ELF-1 (cell line): ENCODE results near the gene OLAH.

Source experiments
- DNase-seq: peaks from one replicate; pipeline ENCODE4 v3.0.0-alpha.2; 2016; ENCODE audit warnings: low read depth, low spot score

The OLAH gene

GRCh38 chr10:15069230-15069629, 25.5 kb downstream of the OLAH start:
- DNase-seq: no peak

DNA sequence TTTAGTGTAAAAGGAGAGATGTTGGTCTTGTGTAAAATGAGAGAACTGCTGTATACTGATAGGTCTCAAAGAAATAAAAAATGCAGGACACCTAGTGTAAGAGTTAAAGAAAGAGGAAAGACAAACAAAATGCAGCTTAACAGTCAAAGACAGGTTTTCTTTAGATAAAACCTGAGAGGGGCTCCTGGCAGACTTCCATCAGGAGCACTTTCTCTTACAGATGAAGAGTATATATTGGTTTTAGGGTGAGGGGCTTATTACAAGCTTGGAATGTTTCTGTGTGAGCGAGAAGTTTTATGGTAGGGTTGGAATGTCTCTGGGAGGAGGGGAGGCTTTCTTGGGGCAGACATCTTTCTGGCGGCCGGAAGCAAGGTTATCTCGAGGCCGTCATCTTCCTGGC, 28.6 kb downstream of the OLAH start:
- DNase-seq: peak; percentile 11

DNA sequence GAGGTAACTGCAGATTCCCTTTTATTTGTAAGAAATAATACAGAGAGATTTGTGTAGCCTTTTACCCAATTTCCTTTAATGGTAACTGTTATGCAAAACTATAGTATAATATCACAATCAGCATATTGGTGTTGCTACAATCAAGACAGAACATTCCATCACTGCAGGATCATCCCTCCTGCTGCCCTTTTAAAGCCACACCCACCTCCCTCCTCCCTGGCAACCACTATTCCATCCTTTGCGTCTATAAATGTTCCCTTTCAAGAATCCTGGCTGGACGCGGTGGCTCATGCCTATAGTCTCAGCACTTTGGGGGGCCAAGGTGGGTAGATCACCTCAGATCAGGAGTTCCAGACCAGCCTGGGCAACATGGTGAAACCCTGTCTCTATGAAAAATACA, 31.7 kb downstream of the OLAH start:
- DNase-seq: no peak

DNA sequence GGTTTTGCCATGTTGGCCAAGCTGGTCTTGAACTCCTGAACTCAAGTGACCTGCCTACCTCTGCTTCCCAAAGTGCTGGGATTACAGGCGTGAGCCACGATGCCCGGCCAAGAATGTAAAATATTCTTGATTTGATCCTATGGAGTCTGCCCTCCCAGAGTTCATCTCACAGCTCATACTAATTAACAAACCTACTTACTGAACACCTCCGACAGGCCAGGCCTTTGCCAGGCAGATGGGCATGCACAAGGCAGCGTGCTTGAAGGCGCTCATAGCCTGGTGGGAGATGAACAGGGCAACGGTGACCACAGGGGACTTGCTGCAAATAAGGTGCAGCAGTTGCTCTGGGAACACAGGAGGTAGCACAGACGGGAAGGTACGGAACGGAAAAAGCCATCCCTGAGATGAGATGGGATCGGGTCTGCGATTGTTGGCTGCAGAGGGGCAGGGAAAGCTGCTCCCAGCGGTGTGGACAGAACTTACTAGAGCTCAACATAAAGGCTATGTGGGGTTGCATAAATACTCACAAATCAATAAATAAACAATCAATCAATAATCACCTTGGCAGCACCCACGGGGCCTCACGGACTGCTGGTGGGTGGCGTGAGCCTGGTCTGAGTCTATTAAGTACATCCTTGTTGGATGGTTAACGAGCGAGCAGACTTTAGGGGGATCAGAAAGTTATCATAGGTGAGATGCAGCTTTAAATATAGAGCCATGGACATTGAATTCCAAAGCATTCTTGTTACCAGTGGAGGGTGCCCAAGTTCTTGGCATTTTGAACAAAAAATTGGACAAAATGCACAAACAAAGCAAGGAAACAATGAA, 40.1 kb downstream of the OLAH start:
- DNase-seq: no peak

DNA sequence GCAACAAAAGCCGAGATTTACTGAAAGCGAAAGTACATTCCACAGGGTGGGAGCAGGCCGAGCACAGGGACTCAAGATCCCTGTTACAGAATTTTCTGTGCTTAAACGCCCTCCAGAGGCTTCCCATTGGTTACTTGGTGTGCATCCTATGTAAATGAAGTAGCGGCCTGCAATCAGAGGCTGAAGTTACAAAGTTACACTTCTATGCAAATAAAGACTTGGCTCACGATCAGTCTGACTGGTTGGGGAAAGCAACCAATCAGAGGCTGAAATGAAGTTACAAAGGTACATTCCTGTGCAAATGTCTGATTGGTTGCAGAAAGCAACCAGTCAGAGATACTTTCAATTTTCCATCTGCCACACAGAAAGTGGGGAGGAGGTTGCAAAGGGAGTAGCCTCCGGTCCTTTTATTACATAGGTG, 40.8 kb downstream of the OLAH start:
- DNase-seq: peak; percentile 61

DNA sequence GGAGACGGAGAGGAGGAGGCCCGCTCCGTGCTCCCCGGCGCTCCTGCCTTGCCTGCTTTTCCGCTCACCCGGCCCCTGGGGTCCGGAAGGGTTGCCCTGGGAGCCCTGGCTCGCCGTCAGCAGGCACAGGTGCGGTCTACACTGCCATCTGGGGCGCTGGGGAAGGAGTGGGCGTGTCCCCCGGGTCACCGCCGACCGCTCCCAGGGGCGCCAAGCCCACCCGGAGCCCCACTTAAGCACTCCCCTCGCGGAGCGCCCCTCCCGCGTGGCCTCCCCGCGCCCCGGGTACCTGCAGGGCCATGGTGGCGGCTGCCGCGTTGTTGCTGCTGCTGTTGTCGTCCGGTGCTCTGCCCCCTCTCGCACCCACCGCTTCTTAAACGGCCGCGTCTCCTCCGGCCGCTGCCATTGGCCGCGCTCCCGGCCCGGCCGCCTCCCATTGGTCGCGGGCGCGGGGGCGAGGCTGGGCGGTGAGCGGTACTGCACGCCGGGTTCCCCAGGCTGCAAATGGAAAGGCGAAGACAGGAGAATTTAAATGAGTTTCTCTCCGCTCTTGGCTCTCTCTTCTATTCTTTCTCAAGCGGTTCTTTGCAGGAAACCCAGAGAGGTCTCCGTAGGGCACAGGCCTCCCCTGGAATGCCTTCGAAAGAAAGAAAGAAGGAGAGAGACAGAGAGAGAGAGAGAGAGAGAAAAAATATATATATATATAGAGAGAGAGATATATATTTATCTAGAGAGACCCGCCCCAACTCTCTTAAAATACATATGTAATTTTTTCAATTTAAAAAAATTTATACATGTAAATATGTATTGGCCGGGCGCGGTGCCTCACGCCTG, 44.9 kb downstream of the OLAH start, which contains the start of gene ACBD7:
Gene ACBD7, minus strand, starts transcription at position 349 of the 834 bp plus-strand sequence. Its CDS starts 48 bp downstream, at position 301.
- DNase-seq: peak; percentile 93

GRCh38 chr10:15091418-15091817, 47.7 kb downstream of the OLAH start:
- no peak for DNase-seq

DNA sequence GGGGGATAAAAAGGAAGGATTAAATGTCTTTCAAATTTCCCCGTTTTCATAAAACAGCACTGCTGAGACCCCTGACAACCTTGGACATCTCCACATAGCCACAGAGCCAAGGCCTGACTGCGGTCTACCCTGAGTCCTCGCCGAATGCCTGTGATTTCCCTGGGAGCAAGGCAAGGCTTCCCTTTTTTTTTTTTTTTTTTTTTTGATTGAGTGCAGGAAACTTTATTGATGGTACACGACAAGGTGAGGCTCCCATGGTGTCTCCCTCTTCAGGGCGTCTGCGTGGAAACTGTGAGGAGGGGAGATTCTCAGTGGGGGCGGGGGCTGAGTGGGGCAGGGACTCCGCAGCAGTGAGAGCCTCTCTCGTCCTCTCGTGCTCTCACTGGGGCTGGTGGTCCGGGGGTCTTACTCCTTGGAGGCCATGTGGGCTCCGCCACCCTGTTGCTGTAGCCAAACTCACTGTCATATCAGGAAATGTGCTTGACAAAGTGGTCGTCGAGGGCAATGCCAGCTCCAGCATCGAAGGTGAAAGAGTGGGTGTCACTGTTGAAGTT, 49.2 kb downstream of the OLAH start:
- DNase-seq: no peak

DNA sequence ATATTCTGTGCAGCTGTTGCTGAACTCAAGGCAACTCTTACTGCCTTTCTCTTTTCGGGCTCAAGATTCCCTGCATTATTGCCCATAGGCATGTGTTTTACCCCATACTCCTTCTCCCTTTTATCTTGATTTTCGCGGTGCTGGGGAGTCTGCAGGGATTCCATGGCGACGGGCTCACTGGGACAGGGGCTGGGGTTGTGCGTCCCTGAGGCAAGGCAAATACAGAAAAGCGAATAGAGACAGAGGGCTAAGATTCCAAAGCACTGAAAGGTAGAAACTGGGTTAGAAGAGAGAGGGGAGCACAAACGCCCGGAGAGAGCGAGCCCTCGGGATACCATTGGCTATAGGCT, 52.9 kb downstream of the OLAH start:
- DNase-seq: no peak

GRCh38 chr10:15097011-15097812, 53.5 kb downstream of the OLAH start, which contains the start of gene RPP38:
RPP38 (plus strand) TSS chr10:15097355; CDS start chr10:15103315, 5,960 bp downstream.
- DNase-seq: peak; percentile 97

GRCh38 chr10:15099886-15100285, 56.1 kb downstream of the OLAH start:
- no peak for DNase-seq

GRCh38 chr10:15103513-15103912, 59.8 kb downstream of the OLAH start:
- DNase-seq: no peak

- peak; percentile 83 for DNase-seq
Measured at GRCh38 chr10:15106352-15107013, 62.7 kb downstream of the OLAH start.

GRCh38 chr10:15112657-15113056, 68.9 kb downstream of the OLAH start:
- peak; percentile 24 for DNase-seq

DNA sequence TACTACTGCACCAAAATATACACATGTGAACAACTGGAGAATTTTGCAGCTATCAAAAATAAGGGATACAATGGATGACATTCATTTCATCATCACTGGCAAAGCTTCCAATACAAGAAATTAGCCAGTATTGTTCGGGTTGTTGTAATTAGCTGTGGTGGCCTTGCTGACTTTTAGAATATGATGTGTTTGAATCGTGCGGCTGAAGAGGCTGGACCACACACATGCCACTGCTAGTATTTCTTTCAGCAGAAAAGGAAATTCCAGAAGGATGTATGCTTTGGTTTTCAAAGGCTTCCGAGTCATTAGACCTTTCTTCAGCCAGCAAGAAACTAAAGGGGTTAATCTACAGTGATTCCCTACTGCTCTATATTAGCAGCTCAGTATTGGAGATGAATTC, 70.0 kb downstream of the OLAH start:
- DNase-seq: no peak

- no peak for DNase-seq
Measured at GRCh38 chr10:15116225-15116624, 72.5 kb downstream of the OLAH start.

DNA sequence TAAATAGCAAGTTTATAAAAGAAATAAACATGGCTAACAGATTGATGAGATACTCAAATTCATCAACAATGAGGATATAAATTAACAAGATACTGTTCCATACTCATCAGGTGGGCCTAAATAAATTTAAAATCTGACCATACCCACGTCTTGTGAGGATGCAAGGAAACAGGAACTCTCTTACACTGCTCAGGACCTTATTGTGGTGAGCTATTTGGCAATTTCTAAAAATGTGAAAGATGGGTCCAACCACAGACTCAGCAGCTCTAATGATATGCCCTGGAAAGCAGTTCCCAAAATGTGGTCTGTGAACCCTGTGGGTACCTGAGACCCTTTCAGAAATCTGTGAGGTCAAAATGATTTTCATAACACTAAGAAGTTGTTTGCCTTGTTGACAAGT, 74.9 kb downstream of the OLAH start:
- no peak for DNase-seq

DNA sequence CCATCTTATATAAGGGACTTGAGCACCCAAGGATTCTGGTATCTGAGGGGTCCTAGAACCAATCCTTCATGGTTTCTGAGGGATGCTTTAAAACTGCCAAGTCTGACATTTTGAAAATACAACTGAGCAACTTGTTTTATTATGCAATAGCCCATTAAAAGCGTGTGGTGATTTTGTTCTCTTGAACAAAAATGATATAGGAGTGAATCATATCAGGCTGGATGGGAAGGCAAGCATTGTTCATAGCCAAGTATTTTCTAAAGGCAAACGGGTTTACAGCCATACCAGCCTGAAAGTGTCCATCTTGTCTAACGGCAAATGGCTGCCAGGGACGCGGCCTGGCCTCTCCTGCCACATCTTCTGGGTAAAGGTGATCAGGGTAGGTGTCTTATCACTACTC, 76.8 kb downstream of the OLAH start:
- no peak for DNase-seq

- DNase-seq: no peak
Measured at GRCh38 chr10:15121707-15122106, 78.0 kb downstream of the OLAH start.

DNA sequence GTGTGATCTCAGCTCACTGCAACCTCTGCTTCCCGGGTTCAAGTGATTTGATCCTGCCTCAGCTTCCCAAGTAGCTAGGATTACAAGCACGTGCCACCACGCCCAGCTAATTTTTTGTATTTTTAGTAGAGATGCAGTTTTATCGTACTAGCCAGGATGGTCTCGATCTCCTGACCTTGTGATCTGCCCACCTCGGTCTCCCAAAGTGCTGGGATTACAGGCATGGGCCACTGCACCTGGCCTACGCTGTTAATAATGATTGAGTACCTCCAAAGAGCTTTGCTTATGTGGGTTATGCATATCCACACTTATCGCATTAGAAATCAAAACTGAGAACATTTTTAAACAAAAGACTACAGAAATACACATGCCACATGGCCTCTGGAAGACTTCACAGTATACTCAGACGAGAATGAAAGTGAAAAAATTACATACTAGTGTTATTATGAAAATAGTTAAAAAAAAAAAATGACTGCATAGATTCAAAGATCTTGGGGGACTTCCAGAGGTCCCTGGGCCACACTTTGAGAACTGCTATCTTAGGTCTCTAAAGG, 78.8 kb downstream of the OLAH start:
- no peak for DNase-seq
